ENCODE data around the gene PTPRM. TPM values are rescaled to one million over a fixed set of nuclear protein-coding genes. Genes with fewer than 3 reads are reported as not detected.

PTPRM gene
- polyA plus RNA-seq, 1 of the 3 experiments (the other 2 are of a cell fraction), result 16.0 TPM

DNA sequence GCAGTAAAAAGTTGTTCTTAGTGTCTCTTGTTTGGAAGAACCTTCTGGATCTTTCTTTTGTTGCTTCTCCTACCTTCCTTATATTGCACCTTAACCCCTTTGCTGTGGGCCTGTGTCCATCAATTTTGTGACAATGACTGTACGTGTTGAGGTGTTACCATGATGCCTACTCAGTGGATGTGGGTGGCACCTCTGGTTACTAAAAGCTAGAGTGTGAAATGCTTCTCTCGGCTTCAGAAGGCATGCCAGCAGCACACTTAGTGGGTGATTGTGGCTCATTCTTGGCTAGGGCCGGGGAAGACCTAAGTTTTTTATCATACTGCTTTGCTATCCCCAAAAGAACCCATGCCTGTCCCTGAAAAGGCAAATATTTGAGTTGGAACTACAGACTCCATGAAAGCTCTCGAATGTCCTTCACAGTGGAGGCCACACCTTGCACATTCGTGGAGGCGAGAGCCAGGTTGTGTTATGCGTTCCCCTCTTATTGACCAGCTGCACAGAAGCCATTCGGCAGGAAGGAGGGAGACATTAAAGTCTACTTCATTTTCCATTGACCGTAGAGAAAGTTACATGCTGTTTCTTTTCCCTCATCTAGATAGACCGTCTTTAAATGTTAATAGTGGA, 528.9 kb downstream of the PTPRM start:
- Histone ChIP-seq H3K9me2 (no peaks in the 10 kb centered on the region), H3K4me3 (ENCODE audit: low read depth in 2 of 2, low read length in 1 of 2) (no peak overlapping the region), H3K9ac (no peak overlapping the region), H3K36me3 (replicated peaks in 1 of 2; ENCODE audit: control insufficient read depth in 1 of 2, insufficient read depth in 2 of 2, low read length in 1 of 2) (no peaks in the 10 kb centered on the region), H3K4me1 (ENCODE audit: control insufficient read depth in 1 of 2, insufficient read depth in 2 of 2, low read depth in 1 of 2, low read length in 1 of 2) (no peaks in the 10 kb centered on the region), H3K27me3 (ENCODE audit: insufficient read depth) (no peaks in the 10 kb centered on the region), H3K27ac (ENCODE audit: low read depth in 2 of 2, low read length in 1 of 2) (no peak overlapping the region), H3K79me2 (ENCODE audit: insufficient read depth) (no peaks in the 10 kb centered on the region), H2AFZ (ENCODE audit: low read depth) (no peak overlapping the region), H3K4me2 (no peak overlapping the region), H3F3A (replicated peaks; ENCODE audit: insufficient read depth) (no peaks in the 10 kb centered on the region), H4K20me1 (ENCODE audit: insufficient read depth) (no peaks in the 10 kb centered on the region), H3K9me3 (no peaks in the 10 kb centered on the region)
- DNase-seq, result no peak
- ChIA-PET POLR2A (no interaction called here), CTCF (interaction anchor here (1.1 kb wide), 1 partner anchor 384 kb away, joined by 4 read pairs; no protein-coding TSS in a partner anchor)
- no peak for TF ChIP-seq FOSL2 (IDR thresholded peaks at IDR 0.05; ENCODE audit: borderline replicate concordance, low read depth)
- TF ChIP-seq, protein P1, sequence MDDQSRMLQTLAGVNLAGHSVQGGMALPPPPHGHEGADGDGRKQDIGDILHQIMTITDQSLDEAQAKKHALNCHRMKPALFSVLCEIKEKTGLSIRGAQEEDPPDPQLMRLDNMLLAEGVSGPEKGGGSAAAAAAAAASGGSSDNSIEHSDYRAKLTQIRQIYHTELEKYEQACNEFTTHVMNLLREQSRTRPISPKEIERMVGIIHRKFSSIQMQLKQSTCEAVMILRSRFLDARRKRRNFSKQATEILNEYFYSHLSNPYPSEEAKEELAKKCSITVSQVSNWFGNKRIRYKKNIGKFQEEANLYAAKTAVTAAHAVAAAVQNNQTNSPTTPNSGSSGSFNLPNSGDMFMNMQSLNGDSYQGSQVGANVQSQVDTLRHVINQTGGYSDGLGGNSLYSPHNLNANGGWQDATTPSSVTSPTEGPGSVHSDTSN (IDR thresholded peaks at IDR 0.05), result no peak
- TF ChIP-seq SIN3A (IDR thresholded peaks at IDR 0.05; ENCODE audit: borderline replicate concordance, low read depth, low read length), result no peak
- TF ChIP-seq TAF1 (IDR thresholded peaks at IDR 0.05; ENCODE audit: borderline replicate concordance, low read depth, low read length), result no peak
- no peak for TF ChIP-seq TCF12 (IDR thresholded peaks at IDR 0.05)
- TF ChIP-seq FOXJ3 (CRISPR knock-in tag; IDR thresholded peaks at IDR 0.05), result no peak
- TF ChIP-seq NFIC (IDR thresholded peaks at IDR 0.05; ENCODE audit: borderline replicate concordance), result no peak
- WGBS (ENCODE audit: low lambda C conversion rate), result 62% methylated on average over 10 of the region's 10 CpGs

DNA sequence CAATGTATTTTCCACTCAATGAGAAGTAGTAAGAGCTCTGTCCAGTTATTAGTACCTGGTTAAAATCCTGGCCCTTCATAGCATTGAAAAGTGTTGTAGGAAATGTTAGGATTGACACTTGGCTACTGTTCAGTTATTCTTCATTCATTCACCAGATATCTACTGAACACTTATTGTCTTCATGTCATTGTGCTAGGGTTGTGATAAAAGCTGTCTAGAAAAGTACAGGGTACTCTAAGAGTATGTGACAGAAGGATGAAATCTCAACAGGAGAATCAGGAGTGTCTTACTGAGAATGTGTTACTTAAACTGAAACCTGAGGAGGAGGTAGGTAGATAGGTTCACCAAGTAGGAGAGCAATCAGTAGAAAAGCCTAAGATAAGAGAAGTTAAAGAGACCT, 530.3 kb downstream of the PTPRM start:
- no peaks in the 10 kb centered on the region for H3K79me2 ChIP-seq (ENCODE audit: insufficient read depth)
- TF ChIP-seq FOXM1 (IDR thresholded peaks at IDR 0.05; ENCODE audit: low read depth) (no peak), GABPA (IDR thresholded peaks at IDR 0.05; ENCODE audit: low read depth) (no peak), YY1 (IDR thresholded peaks at IDR 0.05; ENCODE audit: low read depth) (no peak), SMC3 (IDR thresholded peaks at IDR 0.05; ENCODE audit: low read depth, low read length) (no peak), MEF2A (IDR thresholded peaks at IDR 0.05; ENCODE audit: borderline replicate concordance, low read depth) (no peak), FOXJ3 (CRISPR knock-in tag; IDR thresholded peaks at IDR 0.05) (no peak)
- TF ChIP-seq, protein P2, sequence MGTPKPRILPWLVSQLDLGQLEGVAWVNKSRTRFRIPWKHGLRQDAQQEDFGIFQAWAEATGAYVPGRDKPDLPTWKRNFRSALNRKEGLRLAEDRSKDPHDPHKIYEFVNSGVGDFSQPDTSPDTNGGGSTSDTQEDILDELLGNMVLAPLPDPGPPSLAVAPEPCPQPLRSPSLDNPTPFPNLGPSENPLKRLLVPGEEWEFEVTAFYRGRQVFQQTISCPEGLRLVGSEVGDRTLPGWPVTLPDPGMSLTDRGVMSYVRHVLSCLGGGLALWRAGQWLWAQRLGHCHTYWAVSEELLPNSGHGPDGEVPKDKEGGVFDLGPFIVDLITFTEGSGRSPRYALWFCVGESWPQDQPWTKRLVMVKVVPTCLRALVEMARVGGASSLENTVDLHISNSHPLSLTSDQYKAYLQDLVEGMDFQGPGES (IDR thresholded peaks at IDR 0.05; ENCODE audit: low read depth, low read length), result no peak
- H3K4me3 ChIP-seq (ENCODE audit: low read depth in 2 of 2, low read length in 1 of 2), result no peak overlapping the region
- H3K36me3 ChIP-seq (replicated peaks in 1 of 2; ENCODE audit: control insufficient read depth in 1 of 2, insufficient read depth in 2 of 2, low read length in 1 of 2), result no peaks in the 10 kb centered on the region
- ChIA-PET POLR2A (no interaction called here), CTCF (interaction anchor here (1.2 kb wide), 1 partner anchor 381 kb away, joined by 3 read pairs; no protein-coding TSS in a partner anchor)
- H3K9me2 ChIP-seq, result no peaks in the 10 kb centered on the region
- no peak overlapping the region for H3K9ac ChIP-seq
- no peaks in the 10 kb centered on the region for H3K9me3 ChIP-seq
- H3K27ac ChIP-seq (ENCODE audit: low read depth in 2 of 2, low read length in 1 of 2), result no peak overlapping the region
- no peak overlapping the region for H3K4me2 ChIP-seq
- H3K27me3 ChIP-seq (ENCODE audit: insufficient read depth), result no peaks in the 10 kb centered on the region
- no peaks in the 10 kb centered on the region for H3K4me1 ChIP-seq (ENCODE audit: control insufficient read depth in 1 of 2, insufficient read depth in 2 of 2, low read depth in 1 of 2, low read length in 1 of 2)
- DNase-seq, result no peak
- no peaks in the 10 kb centered on the region for H3F3A ChIP-seq (replicated peaks; ENCODE audit: insufficient read depth)
- no peak overlapping the region for H2AFZ ChIP-seq (ENCODE audit: low read depth)
- H4K20me1 ChIP-seq (ENCODE audit: insufficient read depth), result no peaks in the 10 kb centered on the region
